ENCODE results near the gene DBH.

- TF ChIP-seq CTCF (IDR thresholded peaks at IDR 0.05; ENCODE audit: insufficient read depth, low read length), result no peak
- TF ChIP-seq SPI1 (IDR thresholded peaks at IDR 0.05; ENCODE audit: borderline replicate concordance, low read depth), result no peak
- no peak for TF ChIP-seq REST (IDR thresholded peaks at IDR 0.05; ENCODE audit: insufficient replicate concordance, low read depth)
These were observed 46.5 kb upstream of the DBH start for GRCh38 chr9:133589454-133590227.
